ENCODE results near the gene OR51B4.

GRCh38 chr11:5266609-5267008 lies 35.1 kb downstream of the OR51B4 start:
- TF ChIP-seq ZFP37 (CRISPR knock-in tag; IDR thresholded peaks at IDR 0.05; ENCODE audit: borderline replicate concordance), result no peak
- TF ChIP-seq CTCF (CRISPR knock-in tag; IDR thresholded peaks at IDR 0.05), result no peak

Data from HepG2 (cell line).